Measurements from ENCODE around the gene FIGNL1. TPM values are rescaled to one million over a fixed set of nuclear protein-coding genes. Genes with fewer than 3 reads are reported as not detected.

Gene FIGNL1
- total and polyA plus RNA-seq, 2 donors (not counting 3 experiments of a cell fraction or from before 2014, with no cell fraction given): 20.8 to 49.3 TPM

GRCh38 chr7:50477640-50478039 is 27.5 kb upstream of the FIGNL1 start:
- DNase-seq (ENCODE audit: low read depth, low spot score) (no peak), FAIRE-seq (no peak)
- dilution Hi-C loops (cut with MboI; ENCODE audit: extremely low pct_ligation_motif_present, low sequenced_read_pairs): no loop called here
- no peaks in the 10 kb centered on the region for H3K27me3 ChIP-seq (ENCODE audit: control insufficient read depth in 2 of 2, insufficient read depth in 2 of 2, low read length in 2 of 2)
- no peaks in the 10 kb centered on the region for H4K20me1 ChIP-seq (replicated peaks; ENCODE audit: control insufficient read depth, extremely low read depth, insufficient read depth, low read length)
- no peak overlapping the region for H3K4me2 ChIP-seq (ENCODE audit: insufficient read depth, low read length)
- intact Hi-C loops (cut with micrococcal nuclease): no loop called here
- no peak overlapping the region for H2AFZ ChIP-seq (ENCODE audit: low read depth, low read length)
- no peaks in the 10 kb centered on the region for H3K9me3 ChIP-seq (replicated peaks; ENCODE audit: control insufficient read depth, insufficient read depth, low read length)
- ChIA-PET POLR2A (no interaction called here), CTCF (interaction anchor here (1.2 kb wide), 1 partner anchor 9 kb away, joined by 4 read pairs; no protein-coding TSS in a partner anchor)
- BruUV-seq (replicated peaks): no TSS peak
- H3K4me1 ChIP-seq (ENCODE audit: control insufficient read depth, extremely low read depth, insufficient read depth, low read length): no peaks in the 10 kb centered on the region
- H3K27ac ChIP-seq (ENCODE audit: insufficient read depth, low read depth, low read length): no peak overlapping the region
- no peaks in the 10 kb centered on the region for H3K9me1 ChIP-seq (replicated peaks; ENCODE audit: control insufficient read depth, extremely low read depth, insufficient read depth, low read length)
- H3K79me2 ChIP-seq (ENCODE audit: control insufficient read depth, insufficient read depth, low read length): no peaks in the 10 kb centered on the region
- no peak overlapping the region for H3K4me3 ChIP-seq (replicated peaks in 1 of 3; ENCODE audit: insufficient read depth in 1 of 3, low read depth in 1 of 3, low read length in 3 of 3)
- no peaks in the 10 kb centered on the region for H3K36me3 ChIP-seq (ENCODE audit: control insufficient read depth in 2 of 2, extremely low read depth in 1 of 2, insufficient read depth in 2 of 2, low read length in 2 of 2)
- no peak for TF ChIP-seq POLR2AphosphoS5 (IDR thresholded peaks at IDR 0.05; ENCODE audit: insufficient read depth, low read depth, low read length)
- TF ChIP-seq EZH2 (IDR thresholded peaks at IDR 0.05; ENCODE audit: borderline replicate concordance, low read depth, low read length, severe bottlenecking): no peak
- no peak for TF ChIP-seq POLR2A (IDR thresholded peaks at IDR 0.05; ENCODE audit: low read depth, low read length)
- no peak for TF ChIP-seq JUN (IDR thresholded peaks at IDR 0.05; ENCODE audit: borderline replicate concordance, insufficient read depth, insufficient read length, low read depth)
- no peak for TF ChIP-seq MYC (IDR thresholded peaks at IDR 0.05; ENCODE audit: low read depth, low read length)
- no peak for TF ChIP-seq GATA2 (IDR thresholded peaks at IDR 0.05; ENCODE audit: insufficient read depth, insufficient read length, low read depth, low read length)
- TF ChIP-seq MAX (IDR thresholded peaks at IDR 0.05; ENCODE audit: insufficient read depth, insufficient read length): no peak
- no peak for TF ChIP-seq FOS (IDR thresholded peaks at IDR 0.05; ENCODE audit: borderline replicate concordance, insufficient read depth, low read length)
- TF ChIP-seq, protein P1, sequence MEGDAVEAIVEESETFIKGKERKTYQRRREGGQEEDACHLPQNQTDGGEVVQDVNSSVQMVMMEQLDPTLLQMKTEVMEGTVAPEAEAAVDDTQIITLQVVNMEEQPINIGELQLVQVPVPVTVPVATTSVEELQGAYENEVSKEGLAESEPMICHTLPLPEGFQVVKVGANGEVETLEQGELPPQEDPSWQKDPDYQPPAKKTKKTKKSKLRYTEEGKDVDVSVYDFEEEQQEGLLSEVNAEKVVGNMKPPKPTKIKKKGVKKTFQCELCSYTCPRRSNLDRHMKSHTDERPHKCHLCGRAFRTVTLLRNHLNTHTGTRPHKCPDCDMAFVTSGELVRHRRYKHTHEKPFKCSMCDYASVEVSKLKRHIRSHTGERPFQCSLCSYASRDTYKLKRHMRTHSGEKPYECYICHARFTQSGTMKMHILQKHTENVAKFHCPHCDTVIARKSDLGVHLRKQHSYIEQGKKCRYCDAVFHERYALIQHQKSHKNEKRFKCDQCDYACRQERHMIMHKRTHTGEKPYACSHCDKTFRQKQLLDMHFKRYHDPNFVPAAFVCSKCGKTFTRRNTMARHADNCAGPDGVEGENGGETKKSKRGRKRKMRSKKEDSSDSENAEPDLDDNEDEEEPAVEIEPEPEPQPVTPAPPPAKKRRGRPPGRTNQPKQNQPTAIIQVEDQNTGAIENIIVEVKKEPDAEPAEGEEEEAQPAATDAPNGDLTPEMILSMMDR (IDR thresholded peaks at IDR 0.05; ENCODE audit: extremely low read depth in 1 of 2, insufficient read depth in 1 of 2, low read depth in 1 of 2, low read length in 2 of 2): no peak
- H3K9ac ChIP-seq (replicated peaks; ENCODE audit: extremely low read depth, insufficient read depth, low read length): no peak overlapping the region

All from endothelial cell of umbilical vein (primary cell).